HEK293 (cell line): ENCODE measurements around the gene HOGA1.
A peak's percentile ranks its signal among the peaks of the same experiment; 100 is the strongest.

Source experiments
- GLIS2 ChIP-seq: fragments of 450-650 bp; formaldehyde crosslinking; IDR thresholded peaks from 2 replicates; pipeline ENCODE4 v1.5.1; 2016; ENCODE audit warnings: missing biosample characterization, missing genetic modification characterization
- HIC1 ChIP-seq: fragments of 450-650 bp; formaldehyde crosslinking; IDR thresholded peaks from 2 replicates; pipeline ENCODE4 v1.5.1; 2016; ENCODE audit warnings: missing biosample characterization, missing genetic modification characterization
- IKZF3 ChIP-seq: fragments of 450-650 bp; IDR thresholded peaks from 2 replicates; pipeline ENCODE4 v1.5.0; 2018; ENCODE audit warnings: missing biosample characterization, mild to moderate bottlenecking, missing genetic modification characterization, moderate library complexity
- INSM2 ChIP-seq: fragments of 450-650 bp; formaldehyde crosslinking; IDR thresholded peaks from 2 replicates; pipeline ENCODE4 v1.5.1; 2016; ENCODE audit warnings: missing biosample characterization, missing genetic modification characterization
- KLF16 ChIP-seq: fragments of 450-650 bp; formaldehyde crosslinking; IDR thresholded peaks from 2 replicates; pipeline ENCODE4 v1.5.1; 2017; ENCODE audit warnings: missing biosample characterization, missing genetic modification characterization
- KLF8 ChIP-seq: fragments of 450-650 bp; formaldehyde crosslinking; IDR thresholded peaks from 2 replicates; pipeline ENCODE4 v1.5.1; 2016; ENCODE audit warnings: missing biosample characterization, missing genetic modification characterization
- PATZ1 ChIP-seq: fragments of 450-650 bp; formaldehyde crosslinking; IDR thresholded peaks from 2 replicates; pipeline ENCODE4 v1.5.1; 2016; ENCODE audit warnings: missing biosample characterization, missing genetic modification characterization
- PRDM1 ChIP-seq: fragments of 450-650 bp; formaldehyde crosslinking; IDR thresholded peaks from 2 replicates; pipeline ENCODE4; 2016; ENCODE audit warnings: missing biosample characterization, missing genetic modification characterization
- SALL2 ChIP-seq: fragments of 450-650 bp; formaldehyde crosslinking; IDR thresholded peaks from 2 replicates; pipeline ENCODE4 v1.5.0; 2017; ENCODE audit warnings: missing biosample characterization, mild to moderate bottlenecking, missing genetic modification characterization, borderline replicate concordance
- SCRT2 ChIP-seq: fragments of 450-650 bp; formaldehyde crosslinking; IDR thresholded peaks from 2 replicates; pipeline ENCODE4 v1.5.1; 2016; ENCODE audit warnings: missing biosample characterization, missing genetic modification characterization
- SP3 ChIP-seq: fragments of 450-650 bp; formaldehyde crosslinking; IDR thresholded peaks from 2 replicates; pipeline ENCODE4 v1.5.1; 2016; ENCODE audit warnings: missing biosample characterization, missing genetic modification characterization
- ZBTB1 ChIP-seq: fragments of 450-650 bp; formaldehyde crosslinking; IDR thresholded peaks from 2 replicates; pipeline ENCODE4 v1.5.1; 2016; ENCODE audit warnings: missing biosample characterization, missing genetic modification characterization
- ZBTB17 ChIP-seq: fragments of 450-650 bp; formaldehyde crosslinking; IDR thresholded peaks from 2 replicates; pipeline ENCODE4 v1.5.1; 2016; ENCODE audit warnings: missing biosample characterization, missing genetic modification characterization
- ZBTB21 ChIP-seq: fragments of 450-650 bp; formaldehyde crosslinking; IDR thresholded peaks from 2 replicates; pipeline ENCODE4 v1.5.1; 2017; ENCODE audit warnings: missing biosample characterization, missing genetic modification characterization
- ZFHX2 ChIP-seq: fragments of 450-650 bp; formaldehyde crosslinking; conservative IDR thresholded peaks from 2 replicates; pipeline ENCODE4 v1.5.1; 2016; ENCODE audit warnings: missing biosample characterization, missing genetic modification characterization
- ZFP69B ChIP-seq: fragments of 450-650 bp; formaldehyde crosslinking; IDR thresholded peaks from 2 replicates; pipeline ENCODE4 v1.5.1; 2016; ENCODE audit warnings: missing biosample characterization, missing genetic modification characterization
- ZNF157 ChIP-seq: fragments of 450-650 bp; formaldehyde crosslinking; IDR thresholded peaks from 2 replicates; pipeline ENCODE4 v1.5.1; 2016; ENCODE audit warnings: missing biosample characterization, missing genetic modification characterization
- ZNF223 ChIP-seq: fragments of 450-650 bp; formaldehyde crosslinking; IDR thresholded peaks from 2 replicates; pipeline ENCODE4 v1.5.1; 2016; ENCODE audit warnings: missing biosample characterization, missing genetic modification characterization
- ZNF335 ChIP-seq: fragments of 450-650 bp; formaldehyde crosslinking; conservative IDR thresholded peaks from 2 replicates; pipeline ENCODE4 v1.5.1; 2016; ENCODE audit warnings: missing biosample characterization, missing genetic modification characterization
- ZNF350 ChIP-seq: fragments of 450-650 bp; formaldehyde crosslinking; IDR thresholded peaks from 2 replicates; pipeline ENCODE4 v1.5.0; 2017; ENCODE audit warnings: missing biosample characterization, mild to moderate bottlenecking, missing genetic modification characterization
- ZNF394 ChIP-seq: fragments of 450-650 bp; formaldehyde crosslinking; IDR thresholded peaks from 2 replicates; pipeline ENCODE4 v1.5.1; 2016; ENCODE audit warnings: missing biosample characterization, missing genetic modification characterization, mild to moderate bottlenecking, moderate library complexity, borderline replicate concordance
- ZNF404 ChIP-seq: fragments of 450-650 bp; formaldehyde crosslinking; IDR thresholded peaks from 2 replicates; pipeline ENCODE4 v1.5.1; 2017; ENCODE audit warnings: missing biosample characterization, missing genetic modification characterization
- ZNF449 ChIP-seq: fragments of 450-650 bp; formaldehyde crosslinking; IDR thresholded peaks from 2 replicates; pipeline ENCODE4 v1.5.1; 2017; ENCODE audit warnings: missing biosample characterization, mild to moderate bottlenecking, missing genetic modification characterization, moderate library complexity
- ZNF513 ChIP-seq: fragments of 450-650 bp; IDR thresholded peaks from 2 replicates; pipeline ENCODE4 v1.5.1; 2018; ENCODE audit warnings: missing biosample characterization, missing genetic modification characterization
- ZNF560 ChIP-seq: fragments of 450-650 bp; formaldehyde crosslinking; IDR thresholded peaks from 2 replicates; pipeline ENCODE4 v1.5.1; 2017; ENCODE audit warnings: missing biosample characterization, missing genetic modification characterization, borderline replicate concordance
- ZNF624 ChIP-seq: fragments of 450-650 bp; formaldehyde crosslinking; IDR thresholded peaks from 2 replicates; pipeline ENCODE4 v1.5.1; 2017; ENCODE audit warnings: missing biosample characterization, missing genetic modification characterization
- ZNF629 ChIP-seq: fragments of 450-650 bp; formaldehyde crosslinking; IDR thresholded peaks from 2 replicates; pipeline ENCODE4 v1.5.1; 2017; ENCODE audit warnings: missing biosample characterization, missing genetic modification characterization
- ZNF660 ChIP-seq: fragments of 450-650 bp; IDR thresholded peaks from 2 replicates; pipeline ENCODE4 v1.5.1; 2018; ENCODE audit warnings: missing biosample characterization, mild to moderate bottlenecking, missing genetic modification characterization
- ZNF692 ChIP-seq: fragments of 450-650 bp; formaldehyde crosslinking; IDR thresholded peaks from 2 replicates; pipeline ENCODE4 v1.5.1; 2016; ENCODE audit warnings: missing biosample characterization, missing genetic modification characterization
- ZNF707 ChIP-seq: fragments of 450-650 bp; formaldehyde crosslinking; IDR thresholded peaks from 2 replicates; pipeline ENCODE4 v1.5.1; 2016; ENCODE audit warnings: missing biosample characterization, missing genetic modification characterization

Gene HOGA1

GRCh38 chr10:97542169-97543024, 41.8 kb upstream of the HOGA1 start (continued):
- no peak for TF ChIP-seq SALL2 (tag by site-specific recombination)
- TF ChIP-seq ZNF660 (tag by site-specific recombination) = peak; percentile 71
- TF ChIP-seq ZNF449 = peak; percentile 40; the same call in 1 of the 2 replicates
- no peak for TF ChIP-seq KLF8 (tag by site-specific recombination)
- peak; percentile 63 for TF ChIP-seq ZNF335 (tag by site-specific recombination)
- TF ChIP-seq ZNF404 (tag by site-specific recombination) = no peak
- no peak for TF ChIP-seq ZBTB1 (tag by site-specific recombination)
- TF ChIP-seq ZFHX2 (tag by site-specific recombination) = peak; percentile 82
- peak; percentile 46 for TF ChIP-seq ZNF629 (tag by site-specific recombination)
- TF ChIP-seq ZFP69B (tag by site-specific recombination) = peak; percentile 13; the same call in 1 of the 2 replicates
- no peak for TF ChIP-seq ZNF513 (tag by site-specific recombination)
- peak; percentile 93 for TF ChIP-seq SCRT2 (tag by site-specific recombination)
- no peak for TF ChIP-seq ZNF350 (tag by site-specific recombination)
- peak; percentile 70; the same call in 1 of the 2 replicates for TF ChIP-seq ZNF692 (tag by site-specific recombination)
- no peak for TF ChIP-seq ZNF560 (tag by site-specific recombination)
- no peak for TF ChIP-seq ZNF157 (tag by site-specific recombination)
- peak; percentile 52 for TF ChIP-seq ZNF394 (tag by site-specific recombination)
- TF ChIP-seq GLIS2 (tag by site-specific recombination) = peak; percentile 71
- TF ChIP-seq PRDM1 (tag by site-specific recombination) = no peak
- peak; percentile 76 for TF ChIP-seq IKZF3 (tag by site-specific recombination)
- no peak for TF ChIP-seq SP3 (tag by site-specific recombination)
- TF ChIP-seq ZBTB17 = peak; percentile 57
- TF ChIP-seq ZNF223 = no peak
- 0 out of 2 replicates have a peak, but pooled peaks have one; percentile 10 for TF ChIP-seq ZBTB21
- TF ChIP-seq ZNF624 (tag by site-specific recombination) = no peak
- peak; percentile 95 for TF ChIP-seq PATZ1 (tag by site-specific recombination)
- TF ChIP-seq INSM2 (tag by site-specific recombination) = no peak
- TF ChIP-seq ZNF707 (tag by site-specific recombination) = 0 out of 2 replicates have a peak, but pooled peaks have one; percentile 5
- no peak for TF ChIP-seq KLF16
- peak; percentile 89 for TF ChIP-seq HIC1
